H54 (cell line): ENCODE measurements around the gene CDC42BPG.

Source experiments
- DNase-seq: peaks from one replicate; pipeline ENCODE4 v3.0.0; 2011; ENCODE audit warnings: low spot score, mixed read lengths; ENCODE audit not compliant: insufficient read length
- FAIRE-seq: peaks from 3 replicates; lab custom pipeline; 2011; peaks lifted over from hg19 to GRCh38; lab: Jason Lieb, UNC
- POLR2A ChIP-seq: IDR thresholded peaks from 2 replicates; pipeline ENCODE4 v1.6.1; 2011; ENCODE audit warnings: low read depth, mild to moderate bottlenecking, low read length

Gene CDC42BPG, protein sequence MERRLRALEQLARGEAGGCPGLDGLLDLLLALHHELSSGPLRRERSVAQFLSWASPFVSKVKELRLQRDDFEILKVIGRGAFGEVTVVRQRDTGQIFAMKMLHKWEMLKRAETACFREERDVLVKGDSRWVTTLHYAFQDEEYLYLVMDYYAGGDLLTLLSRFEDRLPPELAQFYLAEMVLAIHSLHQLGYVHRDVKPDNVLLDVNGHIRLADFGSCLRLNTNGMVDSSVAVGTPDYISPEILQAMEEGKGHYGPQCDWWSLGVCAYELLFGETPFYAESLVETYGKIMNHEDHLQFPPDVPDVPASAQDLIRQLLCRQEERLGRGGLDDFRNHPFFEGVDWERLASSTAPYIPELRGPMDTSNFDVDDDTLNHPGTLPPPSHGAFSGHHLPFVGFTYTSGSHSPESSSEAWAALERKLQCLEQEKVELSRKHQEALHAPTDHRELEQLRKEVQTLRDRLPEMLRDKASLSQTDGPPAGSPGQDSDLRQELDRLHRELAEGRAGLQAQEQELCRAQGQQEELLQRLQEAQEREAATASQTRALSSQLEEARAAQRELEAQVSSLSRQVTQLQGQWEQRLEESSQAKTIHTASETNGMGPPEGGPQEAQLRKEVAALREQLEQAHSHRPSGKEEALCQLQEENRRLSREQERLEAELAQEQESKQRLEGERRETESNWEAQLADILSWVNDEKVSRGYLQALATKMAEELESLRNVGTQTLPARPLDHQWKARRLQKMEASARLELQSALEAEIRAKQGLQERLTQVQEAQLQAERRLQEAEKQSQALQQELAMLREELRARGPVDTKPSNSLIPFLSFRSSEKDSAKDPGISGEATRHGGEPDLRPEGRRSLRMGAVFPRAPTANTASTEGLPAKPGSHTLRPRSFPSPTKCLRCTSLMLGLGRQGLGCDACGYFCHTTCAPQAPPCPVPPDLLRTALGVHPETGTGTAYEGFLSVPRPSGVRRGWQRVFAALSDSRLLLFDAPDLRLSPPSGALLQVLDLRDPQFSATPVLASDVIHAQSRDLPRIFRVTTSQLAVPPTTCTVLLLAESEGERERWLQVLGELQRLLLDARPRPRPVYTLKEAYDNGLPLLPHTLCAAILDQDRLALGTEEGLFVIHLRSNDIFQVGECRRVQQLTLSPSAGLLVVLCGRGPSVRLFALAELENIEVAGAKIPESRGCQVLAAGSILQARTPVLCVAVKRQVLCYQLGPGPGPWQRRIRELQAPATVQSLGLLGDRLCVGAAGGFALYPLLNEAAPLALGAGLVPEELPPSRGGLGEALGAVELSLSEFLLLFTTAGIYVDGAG (N-terminal part only)

GRCh38 chr11:64844330-64845128, at the start of gene CDC42BPG:
TSS of gene CDC42BPG (minus strand) at chr11:64844653. CDS start at chr11:64844569, 84 bp downstream.
- TF ChIP-seq POLR2A, result no peak
- DNase-seq, result peak; percentile 59
- FAIRE-seq, result no peak

DNA sequence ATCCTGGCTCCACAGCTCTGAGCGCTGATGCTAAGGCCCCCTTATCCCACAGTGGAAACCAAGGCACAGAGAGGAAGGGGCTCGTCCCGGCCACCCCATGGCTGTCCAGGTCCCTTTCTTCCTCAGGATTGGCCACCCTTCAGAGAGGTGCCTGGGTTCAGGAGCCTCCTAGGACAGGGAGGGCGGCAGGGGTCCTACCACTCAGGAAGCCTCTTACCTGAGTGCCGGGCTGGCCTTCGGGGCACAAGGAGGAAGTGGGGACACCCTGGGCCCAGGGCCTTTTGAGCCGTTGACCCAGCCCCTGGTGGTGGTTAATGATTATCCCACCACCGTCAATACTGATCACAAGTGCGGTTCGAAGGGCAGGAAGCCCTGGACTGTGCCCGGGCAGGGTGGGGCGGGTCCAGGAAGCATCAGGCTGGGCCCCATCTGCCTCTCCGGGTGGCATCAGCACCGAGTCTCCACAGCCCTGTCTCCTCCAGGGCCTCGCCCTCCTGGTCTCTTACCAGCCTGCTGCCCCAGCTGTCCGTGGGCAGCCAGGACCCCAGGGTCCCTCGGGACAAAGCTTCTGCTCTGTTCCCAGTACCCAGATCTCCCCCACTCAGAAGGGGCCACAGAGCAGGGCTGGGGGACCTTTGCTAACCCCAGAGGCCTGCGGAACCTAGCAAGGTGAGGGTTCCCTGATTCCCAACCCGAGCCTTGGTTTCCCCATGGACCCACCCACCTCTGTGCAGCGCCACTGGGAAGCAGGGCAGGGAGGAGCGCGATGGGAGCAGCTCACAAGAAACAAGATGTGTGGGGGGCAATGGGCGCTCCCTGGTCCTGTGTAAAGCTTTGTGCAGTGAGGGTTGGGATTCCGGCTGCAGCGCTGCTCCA, 49.0 kb upstream of the CDC42BPG start:
- TF ChIP-seq POLR2A, result no peak
- DNase-seq (no peak), FAIRE-seq (no peak)

GRCh38 chr11:64892838-64893193, 48.4 kb upstream of the CDC42BPG start:
- no peak for DNase-seq
- no peak for TF ChIP-seq POLR2A
- FAIRE-seq, result no peak

GRCh38 chr11:64892411-64892831, 48.0 kb upstream of the CDC42BPG start:
- no peak for DNase-seq
- no peak for TF ChIP-seq POLR2A
- no peak for FAIRE-seq

DNA sequence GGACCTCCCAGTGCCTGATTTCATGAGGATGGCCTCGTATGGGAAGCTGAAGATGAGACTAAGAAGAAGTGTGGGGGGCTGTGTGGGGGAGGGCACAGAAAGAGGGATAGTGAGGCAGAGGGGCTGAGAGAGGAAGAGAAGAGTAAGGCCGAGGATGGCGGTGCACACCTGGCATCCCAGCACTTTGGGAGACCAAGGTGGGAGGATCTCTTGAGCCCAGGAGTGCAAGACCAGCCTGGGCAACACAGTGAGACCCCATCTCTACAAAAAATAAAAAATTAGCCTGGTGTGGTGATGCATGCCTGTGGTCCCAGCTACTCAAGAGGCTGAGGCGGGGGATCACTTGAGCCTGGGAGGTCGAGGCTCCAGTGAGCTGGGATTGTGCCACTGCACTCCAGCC, 47.4 kb upstream of the CDC42BPG start:
- DNase-seq (no peak), FAIRE-seq (no peak)
- no peak for TF ChIP-seq POLR2A

GRCh38 chr11:64891215-64891848, 46.9 kb upstream of the CDC42BPG start:
- DNase-seq (no peak), FAIRE-seq (no peak)
- no peak for TF ChIP-seq POLR2A

DNA sequence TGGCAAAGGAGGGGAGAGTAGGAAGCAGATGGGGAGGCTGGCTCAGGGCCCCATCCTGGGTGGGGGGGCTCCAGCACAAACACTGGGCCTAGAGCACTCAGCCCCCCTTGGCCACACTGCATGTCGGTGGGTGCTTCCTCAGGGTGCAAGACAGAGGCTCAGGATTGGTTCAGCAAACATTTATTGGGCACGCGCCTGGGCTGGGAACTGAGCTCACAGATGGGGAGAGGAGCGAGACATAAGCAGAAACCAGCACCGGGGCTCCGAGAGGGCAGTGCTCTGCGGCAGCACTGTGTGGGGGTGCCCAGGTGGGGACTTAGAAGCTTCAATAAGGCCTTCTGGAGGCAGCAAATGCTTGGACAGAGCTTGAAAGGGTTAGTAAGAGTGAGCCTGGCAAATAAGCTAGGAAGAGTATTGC, 46.1 kb upstream of the CDC42BPG start:
- no peak for FAIRE-seq
- DNase-seq, result no peak
- no peak for TF ChIP-seq POLR2A

DNA sequence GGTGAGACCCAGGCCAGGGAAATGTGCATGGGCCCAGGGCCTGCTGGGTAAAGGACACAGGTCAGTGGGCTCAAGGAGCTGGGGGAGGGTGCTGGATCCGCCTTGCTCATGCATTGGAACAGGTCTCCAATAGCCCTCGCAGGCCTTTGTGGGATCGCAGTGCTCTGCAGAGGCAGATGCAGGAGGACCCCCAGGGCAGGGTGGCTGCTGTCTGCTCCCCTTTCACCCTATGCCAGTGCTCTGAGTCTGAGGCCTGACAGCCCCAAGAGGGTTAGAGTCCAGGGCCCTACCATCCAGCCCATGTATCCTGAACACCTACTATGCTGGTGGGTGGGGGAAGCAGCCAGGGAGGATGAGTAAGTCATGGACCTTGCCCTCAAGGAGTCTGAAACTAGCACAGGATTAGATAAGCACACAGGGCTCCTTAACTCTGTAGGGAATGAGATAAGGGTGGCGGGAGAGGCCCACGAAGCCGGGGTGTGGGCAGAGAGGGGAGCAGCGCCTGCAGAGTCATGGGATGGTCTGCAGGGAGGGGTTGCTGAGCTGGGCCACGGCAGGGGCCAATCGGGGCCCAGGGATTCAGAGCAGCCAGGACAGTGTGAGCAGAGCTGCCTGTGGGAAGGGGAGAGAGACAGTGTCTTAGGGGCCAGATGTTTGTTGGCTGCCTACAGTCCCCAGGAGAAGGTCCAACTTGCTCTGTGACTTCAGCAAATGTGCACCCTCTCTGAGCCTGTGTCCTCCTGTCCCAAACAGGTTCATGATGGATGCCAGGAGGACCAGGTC, 44.5 kb upstream of the CDC42BPG start:
- DNase-seq (no peak), FAIRE-seq (no peak)

GRCh38 chr11:64888406-64888728, 43.9 kb upstream of the CDC42BPG start:
- no peak for DNase-seq
- no peak for FAIRE-seq

More for the DNA sequence above, 44.5 kb upstream of the CDC42BPG start:
- no peak for TF ChIP-seq POLR2A

GRCh38 chr11:64887757-64888405, 43.4 kb upstream of the CDC42BPG start:
- peak; percentile 72 for DNase-seq
- TF ChIP-seq POLR2A, result no peak
- no peak for FAIRE-seq

More at GRCh38 chr11:64888406-64888728, 43.9 kb upstream of the CDC42BPG start:
- no peak for TF ChIP-seq POLR2A
